ENCODE results near the gene LSM7.
A peak's percentile ranks its signal among the peaks of the same experiment; 100 is the strongest.
"Not testable (repeated sequence)": the region's sequence is repeated elsewhere in the genome, so short reads cannot be mapped to it uniquely, and the experiment has no call there.

LSM7 gene

DNA sequence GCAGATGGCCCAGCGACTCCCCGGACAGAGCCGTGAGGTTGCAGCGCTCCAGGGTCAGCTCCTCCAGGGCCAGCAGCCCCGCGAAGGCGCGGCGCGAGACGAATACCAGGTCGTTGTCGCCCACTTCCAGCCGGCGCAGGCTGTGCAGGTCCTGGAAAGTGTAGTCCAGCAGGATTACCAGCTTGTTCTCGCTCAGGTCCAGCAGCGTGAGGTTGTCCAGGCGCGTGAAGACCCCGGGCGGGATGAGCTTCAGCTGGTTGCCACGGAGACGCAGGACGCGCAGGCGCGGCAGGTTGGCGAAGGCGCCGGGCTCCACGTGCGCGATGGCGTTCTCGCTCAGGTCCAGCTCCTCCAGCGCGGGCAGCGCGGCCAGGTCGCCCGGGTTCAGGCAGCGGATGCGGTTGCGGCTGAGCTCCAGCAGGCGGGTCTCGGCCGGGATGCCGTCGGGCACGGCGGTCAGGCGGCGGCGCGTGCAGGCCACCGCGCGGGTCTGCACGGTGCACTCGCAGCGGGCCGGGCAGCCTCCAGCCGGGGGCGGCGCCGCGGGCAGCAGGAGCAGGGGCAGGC, 37.1 kb downstream of the LSM7 start:
- Mint-ChIP-seq H3K36me3 (ENCODE audit: low read depth) (peaks cover 19% of the 10 kb centered on the region), H3K4me3 (peak overlapping the region; percentile 77), H3K27ac (no peak overlapping the region), H3K4me1 (ENCODE audit: low read depth) (peaks cover 17% of the 10 kb centered on the region), H3K9me3 (no peaks in the 10 kb centered on the region), H3K27me3 (ENCODE audit: low read depth) (no peaks in the 10 kb centered on the region)

DNA sequence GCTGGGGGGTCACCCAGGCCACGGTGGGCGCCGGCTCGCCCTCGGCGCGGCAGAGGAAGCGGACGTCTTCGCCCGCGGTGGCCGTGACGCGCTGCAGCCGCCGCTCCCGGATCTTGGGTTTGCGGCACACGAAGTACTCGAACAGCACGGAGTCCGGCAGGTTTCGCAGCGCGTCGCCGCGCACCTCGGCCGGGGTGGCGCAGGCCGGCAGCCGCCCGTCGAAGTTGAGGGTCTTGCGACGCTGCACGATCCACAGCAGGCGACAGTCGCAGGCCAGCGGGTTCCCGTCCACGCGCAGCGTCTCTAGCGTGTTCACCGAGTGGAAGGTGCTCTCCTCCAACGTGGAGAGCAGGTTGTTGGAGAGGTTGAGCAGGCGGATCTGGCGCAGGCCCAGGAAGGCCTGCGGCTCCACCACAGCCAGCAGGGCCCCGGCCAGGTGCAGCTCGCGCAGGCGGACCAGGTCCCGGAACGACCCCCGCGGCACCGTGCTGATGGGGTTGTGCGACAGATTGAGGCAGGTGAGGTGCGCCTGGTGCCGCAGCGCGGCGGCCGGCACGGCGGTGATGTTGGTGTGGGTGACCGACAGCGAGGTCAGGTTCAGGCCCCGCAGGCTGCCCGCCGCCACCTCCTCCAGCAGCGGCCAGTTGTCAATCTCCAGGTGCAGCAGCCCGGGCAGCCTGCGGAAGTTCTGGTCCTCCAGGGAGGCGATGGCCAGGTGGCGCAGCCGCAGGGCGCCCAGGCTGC, 37.8 kb downstream of the LSM7 start:
- H3K9me3 Mint-ChIP-seq = no peaks in the 10 kb centered on the region
- peaks cover 19% of the 10 kb centered on the region for H3K36me3 Mint-ChIP-seq (ENCODE audit: low read depth)
- peaks cover 17% of the 10 kb centered on the region for H3K4me1 Mint-ChIP-seq (ENCODE audit: low read depth)

DNA sequence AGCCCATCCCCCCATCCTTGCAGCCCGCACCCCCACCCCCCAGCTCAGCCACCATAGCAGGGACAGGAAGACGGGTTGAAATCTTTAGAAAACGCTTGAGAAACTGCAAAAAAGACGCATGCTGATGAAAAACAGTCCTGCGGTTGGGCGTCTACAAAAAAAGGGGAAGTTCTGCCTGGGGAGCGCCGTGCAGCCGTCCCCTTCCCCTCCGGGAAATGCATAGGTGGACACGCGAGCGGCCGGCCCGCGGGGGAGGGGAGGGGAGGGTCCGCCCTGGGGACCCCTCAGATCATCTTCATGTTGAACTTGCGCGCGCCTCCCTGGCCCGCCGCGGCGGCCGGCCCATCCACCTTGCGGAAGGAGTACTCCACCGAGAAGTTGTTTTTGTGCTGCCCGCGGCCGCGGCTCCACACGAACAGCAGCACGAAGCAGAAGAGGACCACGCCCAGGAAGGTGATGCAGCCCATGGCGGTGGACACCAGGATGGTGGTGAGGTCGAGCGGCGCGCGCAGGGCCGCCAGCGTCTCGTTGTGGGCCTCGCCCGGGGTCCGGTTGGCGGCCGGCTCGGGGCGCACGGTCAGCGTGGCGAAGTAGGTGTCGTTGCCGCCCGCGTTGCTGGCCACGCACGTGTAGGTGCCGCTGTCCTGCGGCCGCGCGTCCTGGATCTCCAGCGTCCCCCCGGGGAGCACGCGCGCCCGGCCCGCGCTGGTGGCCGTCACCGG, 38.5 kb downstream of the LSM7 start:
- Mint-ChIP-seq H3K27ac (peak overlapping the region; percentile 95), H3K4me1 (ENCODE audit: low read depth) (peaks cover 17% of the 10 kb centered on the region), H3K36me3 (ENCODE audit: low read depth) (peaks cover 17% of the 10 kb centered on the region), H3K4me3 (peak overlapping the region; percentile 88), H3K27me3 (ENCODE audit: low read depth) (no peaks in the 10 kb centered on the region), H3K9me3 (no peaks in the 10 kb centered on the region)

More for the DNA sequence above, 37.8 kb downstream of the LSM7 start:
- Mint-ChIP-seq H3K27ac (no peak overlapping the region), H3K27me3 (ENCODE audit: low read depth) (no peaks in the 10 kb centered on the region), H3K4me3 (peak overlapping the region; percentile 77)

DNA sequence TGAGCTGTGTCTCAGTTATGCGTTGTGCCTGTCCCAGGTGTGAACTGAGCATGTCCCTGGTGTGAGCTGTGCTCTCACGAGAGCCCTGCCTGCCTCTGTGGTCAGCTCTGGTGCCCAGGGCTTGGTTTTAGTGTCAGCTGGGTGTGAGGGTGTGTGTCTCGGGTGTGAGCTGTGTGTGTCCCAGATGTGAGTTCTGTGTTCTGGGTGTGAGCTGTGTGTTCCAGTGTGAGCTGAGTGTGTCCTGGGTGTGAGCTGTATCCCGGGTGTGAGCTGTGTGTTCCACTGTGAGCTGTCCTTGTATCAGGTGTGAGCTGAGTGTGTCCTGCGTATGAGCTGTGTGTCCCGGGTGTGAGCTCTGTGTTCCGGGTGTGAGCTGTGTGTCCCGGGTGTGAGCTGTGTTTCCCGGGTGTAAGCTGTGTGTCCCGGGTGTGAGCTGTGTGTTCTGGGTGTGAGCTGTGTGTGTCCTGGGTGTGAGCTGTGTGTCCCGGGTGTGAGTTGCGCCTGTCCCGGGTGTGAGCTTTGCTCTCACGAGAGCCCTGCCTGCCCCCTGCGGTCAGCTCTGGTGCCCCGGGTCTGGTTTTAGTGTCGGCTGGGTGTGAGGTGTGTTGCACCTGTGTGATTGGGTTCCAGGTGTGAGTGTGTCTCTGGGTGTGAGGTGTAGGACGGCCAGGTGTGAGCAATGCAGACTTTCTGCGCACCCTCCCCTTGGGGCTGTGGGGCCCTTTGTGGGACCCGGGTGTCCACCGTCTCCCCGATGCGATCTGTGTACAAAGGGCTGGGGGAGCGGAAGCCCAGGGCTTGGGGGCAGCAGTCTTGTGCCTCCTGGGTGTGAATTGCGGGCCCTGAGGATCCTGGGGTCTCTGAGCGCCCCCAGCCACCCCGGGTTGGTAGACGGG, 39.3 kb downstream of the LSM7 start:
- Mint-ChIP-seq H3K4me1 (ENCODE audit: low read depth) (peaks cover 17% of the 10 kb centered on the region), H3K36me3 (ENCODE audit: low read depth) (peaks cover 16% of the 10 kb centered on the region), H3K9me3 (no peaks in the 10 kb centered on the region), H3K4me3 (peak overlapping the region; percentile 88), H3K27ac (peak overlapping the region; percentile 95), H3K27me3 (ENCODE audit: low read depth) (no peaks in the 10 kb centered on the region)

- peak overlapping the region; percentile 95 for H3K27ac Mint-ChIP-seq
- H3K9me3 Mint-ChIP-seq = no peaks in the 10 kb centered on the region
- peak overlapping the region; percentile 88 for H3K4me3 Mint-ChIP-seq
- peaks cover 12% of the 10 kb centered on the region for H3K36me3 Mint-ChIP-seq (ENCODE audit: low read depth)
- H3K27me3 Mint-ChIP-seq (ENCODE audit: low read depth) = no peaks in the 10 kb centered on the region
- H3K4me1 Mint-ChIP-seq (ENCODE audit: low read depth) = peaks cover 17% of the 10 kb centered on the region
Measured at GRCh38 chr19:2288338-2288817, 40.0 kb downstream of the LSM7 start.

DNA sequence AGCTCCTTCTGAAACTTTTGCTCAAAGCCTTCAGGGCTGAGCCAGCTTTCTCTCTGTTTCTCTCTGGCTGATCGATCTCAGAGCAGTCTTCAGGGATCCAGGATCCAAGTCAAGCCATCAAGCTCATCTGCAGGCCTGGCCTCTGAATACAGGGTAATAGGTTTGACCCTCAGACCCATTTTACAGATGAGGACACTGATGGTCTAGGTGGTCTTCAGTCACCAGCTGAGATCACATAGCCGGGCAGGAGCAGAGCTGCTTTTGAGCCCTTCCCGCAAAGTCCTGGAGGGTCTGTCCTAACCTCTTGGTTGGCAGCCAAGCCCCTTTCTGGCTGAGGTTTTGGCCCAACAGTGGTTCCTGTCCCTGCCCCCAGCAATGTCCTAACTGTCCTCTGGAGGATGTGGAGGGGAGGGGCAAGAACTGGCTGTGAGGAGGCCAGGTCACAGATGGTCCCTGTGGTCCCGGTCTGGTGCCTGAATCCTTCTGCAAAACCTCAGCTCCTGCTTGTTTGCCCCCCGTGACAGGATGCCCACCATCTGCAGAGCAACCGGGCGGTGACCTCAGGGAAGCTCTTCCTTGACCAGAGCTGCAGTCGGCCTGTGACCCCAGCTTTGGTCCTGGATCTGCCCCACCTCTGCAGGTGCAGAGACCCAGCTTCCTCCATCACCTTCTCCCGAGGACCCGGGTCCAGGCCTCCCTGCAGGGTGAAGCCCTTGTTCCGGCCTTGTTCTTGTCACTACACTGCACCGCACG, 40.6 kb downstream of the LSM7 start:
- peaks cover 9% of the 10 kb centered on the region for H3K36me3 Mint-ChIP-seq (ENCODE audit: low read depth)
- H3K9me3 Mint-ChIP-seq = no peaks in the 10 kb centered on the region
- peaks cover 4% of the 10 kb centered on the region for H3K27me3 Mint-ChIP-seq (ENCODE audit: low read depth)
- H3K27ac Mint-ChIP-seq = no peak overlapping the region
- no peak overlapping the region for H3K4me3 Mint-ChIP-seq
- H3K4me1 Mint-ChIP-seq (ENCODE audit: low read depth) = peaks cover 14% of the 10 kb centered on the region

DNA sequence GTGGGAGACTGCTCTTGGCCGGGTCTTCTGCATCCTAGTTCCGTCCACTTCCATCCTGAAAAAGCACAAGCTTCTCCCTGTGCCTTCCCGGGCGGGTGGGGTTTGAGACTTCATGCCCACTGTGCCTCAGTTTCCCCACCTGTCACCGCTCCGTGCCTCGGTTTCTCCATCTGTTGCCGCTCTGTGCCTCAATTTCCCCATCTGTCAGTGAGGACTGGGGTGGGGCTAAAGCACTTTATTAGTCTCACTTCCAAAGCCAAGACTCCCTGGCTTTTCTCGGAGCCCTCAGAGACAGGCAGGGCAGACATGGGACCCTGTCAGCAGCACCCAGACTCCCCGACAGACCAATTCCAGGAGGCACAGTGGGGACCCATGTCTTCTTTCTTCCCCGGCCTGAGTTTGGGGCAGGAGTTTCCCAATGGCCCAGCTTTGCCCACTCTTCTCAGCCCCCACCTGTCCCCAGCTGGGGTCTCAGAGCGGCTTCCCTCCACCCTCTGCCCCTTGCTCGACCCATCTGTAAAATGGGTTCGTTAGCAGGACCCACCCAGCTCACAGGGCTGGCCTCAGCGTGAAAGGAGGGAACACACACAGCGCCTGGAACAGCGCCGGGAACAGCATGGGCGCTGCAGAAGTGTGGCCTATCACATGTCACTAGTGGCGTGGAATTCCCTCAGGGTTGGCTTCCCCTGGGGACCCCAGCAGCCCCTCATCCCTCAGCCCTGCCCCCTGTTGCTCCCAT, 41.8 kb downstream of the LSM7 start:
- no peak overlapping the region for H3K4me3 Mint-ChIP-seq
- no peak overlapping the region for H3K27ac Mint-ChIP-seq
- peaks cover 6% of the 10 kb centered on the region for H3K27me3 Mint-ChIP-seq (ENCODE audit: low read depth)
- no peaks in the 10 kb centered on the region for H3K9me3 Mint-ChIP-seq
- peaks cover 6% of the 10 kb centered on the region for H3K36me3 Mint-ChIP-seq (ENCODE audit: low read depth)
- H3K4me1 Mint-ChIP-seq (ENCODE audit: low read depth) = peaks cover 17% of the 10 kb centered on the region

DNA sequence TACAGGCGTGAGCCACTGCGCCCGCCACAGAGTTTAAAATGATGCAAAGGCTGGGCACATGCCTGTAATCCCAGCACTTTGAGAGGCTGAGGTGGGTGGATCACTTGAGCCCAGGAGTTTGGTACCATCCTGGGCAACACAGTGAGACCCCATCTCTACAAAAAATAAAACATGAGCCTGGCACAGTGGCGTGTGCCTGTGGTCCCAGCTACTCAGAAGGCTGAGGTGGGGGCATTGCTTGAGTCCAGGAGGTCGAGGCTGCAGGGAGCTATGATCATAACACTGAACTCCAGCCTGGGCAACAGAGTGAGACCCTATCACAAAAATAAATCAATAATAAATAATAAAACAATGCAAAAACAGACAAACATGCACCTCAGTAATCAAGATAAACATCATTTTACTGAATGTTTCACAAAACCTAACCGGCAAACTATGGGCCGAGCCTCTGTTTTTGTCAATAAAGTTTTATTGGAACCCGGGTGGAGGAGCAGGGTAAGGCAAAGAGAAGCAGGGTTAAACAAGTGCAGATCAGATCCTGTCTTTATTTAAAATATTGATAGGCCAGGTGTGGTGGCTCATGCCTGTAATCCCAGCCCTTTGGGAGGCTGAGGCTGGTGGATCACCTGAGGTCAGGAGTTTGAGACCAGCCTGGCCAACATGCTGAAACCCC, 44.4 kb downstream of the LSM7 start:
- Mint-ChIP-seq H3K27me3 (ENCODE audit: low read depth) (peaks cover 6% of the 10 kb centered on the region), H3K4me1 (ENCODE audit: low read depth) (peaks cover 13% of the 10 kb centered on the region), H3K4me3 (no peak overlapping the region), H3K27ac (no peak overlapping the region), H3K36me3 (ENCODE audit: low read depth) (peaks cover 2% of the 10 kb centered on the region), H3K9me3 (no peaks in the 10 kb centered on the region)

- Mint-ChIP-seq H3K36me3 (ENCODE audit: low read depth) (no peaks in the 10 kb centered on the region), H3K4me1 (ENCODE audit: low read depth) (peaks cover 5% of the 10 kb centered on the region), H3K9me3 (no peaks in the 10 kb centered on the region), H3K27ac (no peak overlapping the region), H3K27me3 (ENCODE audit: low read depth) (peaks cover 6% of the 10 kb centered on the region), H3K4me3 (peak overlapping the region; percentile 14)
Measured at GRCh38 chr19:2282862-2283237, 45.5 kb downstream of the LSM7 start.

DNA sequence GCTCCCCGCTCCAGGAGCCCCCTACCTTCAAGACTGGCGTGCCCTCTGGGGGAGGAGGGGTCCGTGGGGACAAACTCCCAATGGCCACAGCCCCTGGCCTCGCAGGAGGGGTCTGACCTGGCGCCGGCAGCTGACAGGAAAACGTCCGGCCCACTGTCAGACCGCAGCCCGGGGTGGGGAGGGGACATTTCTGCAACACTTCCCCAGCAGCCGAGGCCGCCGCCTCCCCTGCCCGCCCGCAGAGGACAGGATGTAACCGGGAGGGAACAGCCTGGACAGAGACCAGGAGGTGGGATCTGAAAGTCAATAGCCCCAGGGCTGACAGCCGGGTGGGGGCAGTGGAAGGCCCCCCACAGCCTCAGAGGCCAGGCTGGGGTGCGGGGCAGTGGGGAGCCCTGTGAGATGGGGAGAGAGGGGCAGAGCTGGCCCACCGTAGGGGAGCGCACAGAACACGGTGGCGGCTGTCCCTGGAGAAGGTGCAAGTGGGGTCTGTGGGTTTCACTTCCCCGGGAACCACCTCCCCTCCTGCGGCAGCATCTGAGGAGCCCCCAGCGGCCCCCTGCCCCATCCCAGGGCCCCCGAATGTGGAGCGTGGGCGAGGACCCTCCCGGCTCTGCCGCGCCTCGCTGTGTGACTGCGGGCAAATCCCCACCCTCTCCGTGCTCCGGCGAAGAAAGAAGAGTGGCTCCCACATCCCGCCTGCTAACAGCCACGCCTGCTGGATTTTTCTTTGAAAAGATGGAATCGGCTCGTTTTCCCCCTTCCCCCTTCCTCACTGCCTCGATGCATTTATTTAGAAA, 46.1 kb downstream of the LSM7 start, which contains the start of gene PEAK3:
Gene PEAK3, minus strand, starts transcription at position 114 of the 800 bp plus-strand sequence. CDS start 1,244 bp downstream, outside the sequence.
- Mint-ChIP-seq H3K27me3 (ENCODE audit: low read depth) (peaks cover 6% of the 10 kb centered on the region), H3K4me1 (ENCODE audit: low read depth) (peaks cover 5% of the 10 kb centered on the region), H3K27ac (no peak within 1 kb of the TSS), H3K4me3 (peak within 1 kb of the TSS; percentile 73), H3K9me3 (no peaks in the 10 kb centered on the region), H3K36me3 (ENCODE audit: low read depth) (peaks cover 2% of the 10 kb centered on the region)

DNA sequence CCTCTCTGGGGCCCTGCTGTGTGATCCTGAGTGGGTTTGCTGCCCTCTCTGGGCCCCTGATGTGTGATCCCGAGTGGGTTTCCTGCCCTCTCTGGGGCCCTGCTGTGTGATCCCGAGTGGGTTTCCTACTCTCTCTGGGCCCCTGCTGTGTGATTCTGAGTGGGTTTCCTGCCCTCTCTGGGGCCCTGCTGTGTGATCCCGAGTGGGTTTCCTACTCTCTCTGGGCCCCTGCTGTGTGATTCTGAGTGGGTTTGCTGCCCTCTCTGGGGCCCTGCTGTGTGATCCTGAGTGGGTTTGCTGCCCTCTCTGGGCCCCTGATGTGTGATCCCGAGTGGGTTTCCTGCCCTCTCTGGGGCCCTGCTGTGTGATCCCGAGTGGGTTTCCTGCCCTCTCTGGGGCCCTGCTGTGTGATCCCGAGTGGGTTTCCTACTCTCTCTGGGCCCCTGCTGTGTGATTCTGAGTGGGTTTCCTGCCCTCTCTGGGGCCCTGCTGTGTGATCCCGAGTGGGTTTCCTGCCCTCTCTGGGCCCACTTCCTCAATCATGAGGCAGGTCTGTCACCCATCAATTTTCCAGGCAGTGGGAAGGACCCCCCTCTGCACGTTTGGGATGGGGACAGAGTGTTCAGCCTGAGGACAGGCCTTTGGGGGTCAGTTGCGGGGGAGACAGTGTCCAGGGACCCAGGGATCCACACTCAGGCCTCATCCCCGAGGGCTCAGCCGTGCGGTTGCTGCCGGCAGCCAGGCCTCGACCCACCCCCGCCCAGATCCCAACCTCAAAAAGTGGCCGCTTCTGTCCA, 46.9 kb downstream of the LSM7 start:
- not testable (repeated sequence) for H3K9me3 Mint-ChIP-seq; H3K27me3 Mint-ChIP-seq (ENCODE audit: low read depth); H3K27ac Mint-ChIP-seq; H3K36me3 Mint-ChIP-seq (ENCODE audit: low read depth); H3K4me1 Mint-ChIP-seq (ENCODE audit: low read depth)
- peak overlapping the region; percentile 73 for H3K4me3 Mint-ChIP-seq

All from T-helper 1 cell treated with Interleukin-12 subunit alpha and Interleukin-12 subunit beta and Interleukin-4 antibody, amounts not matched to agents 30 μg/mL and 1 μg/mL, for 36 hours (primary cell).